Type B pancreatic cell (in vitro differentiated cells): ENCODE measurements around the gene AGFG1. TPM values are rescaled to one million over a fixed set of nuclear protein-coding genes. Genes with fewer than 3 reads are reported as not detected.

Experiments
- DNase-seq: peaks from one replicate; pipeline ENCODE4 v3.0.0; 2021; ENCODE audit warnings: mixed read lengths; ENCODE audit not compliant: unreplicated experiment; ENCODE audit errors: extremely low spot score
- H3K27ac Mint-ChIP-seq: 2 replicates; pipeline ENCODE4 v1.8.0; 2021; ENCODE audit warnings: mild to moderate bottlenecking, mixed read lengths
- H3K27me3 Mint-ChIP-seq: 2 replicates; pipeline ENCODE4 v1.8.0; 2021; ENCODE audit warnings: mixed read lengths
- H3K36me3 Mint-ChIP-seq: 2 replicates; pipeline ENCODE4 v1.8.0; 2021; ENCODE audit warnings: mixed read lengths
- H3K4me1 Mint-ChIP-seq: one replicate; pipeline ENCODE4 v1.8.0; 2021; ENCODE audit warnings: mixed read lengths; ENCODE audit not compliant: unreplicated experiment
- H3K4me3 Mint-ChIP-seq: 2 replicates; pipeline ENCODE4 v1.8.0; 2021; ENCODE audit warnings: mild to moderate bottlenecking, mixed read lengths
- H3K9me3 Mint-ChIP-seq: 2 replicates; pipeline ENCODE4 v1.8.0; 2021; ENCODE audit warnings: mixed read lengths
- microRNA-seq: library from miRNA; unstranded; fragments of <30 nt; microRNA quantifications from one replicate; pipeline ENCODE4, GENCODE V29; 2020
- total RNA-seq: library from RNA; stranded (reverse); gene quantifications from 2 replicates; pipeline ENCODE4 v1.2.1, GENCODE V29; 2021; ENCODE audit warnings: low replicate concordance
- TF ChIP-seq, protein P1 (sequence below): fragments of 200-600 bp; sonication (generic); conservative IDR thresholded peaks from 2 replicates; pipeline ENCODE4 v1.5.0; 2021; ENCODE audit warnings: antibody characterized with exemption, mild to moderate bottlenecking

The AGFG1 gene
- total RNA-seq, 1 donor from 2014 or later = 63.2 TPM

DNA sequence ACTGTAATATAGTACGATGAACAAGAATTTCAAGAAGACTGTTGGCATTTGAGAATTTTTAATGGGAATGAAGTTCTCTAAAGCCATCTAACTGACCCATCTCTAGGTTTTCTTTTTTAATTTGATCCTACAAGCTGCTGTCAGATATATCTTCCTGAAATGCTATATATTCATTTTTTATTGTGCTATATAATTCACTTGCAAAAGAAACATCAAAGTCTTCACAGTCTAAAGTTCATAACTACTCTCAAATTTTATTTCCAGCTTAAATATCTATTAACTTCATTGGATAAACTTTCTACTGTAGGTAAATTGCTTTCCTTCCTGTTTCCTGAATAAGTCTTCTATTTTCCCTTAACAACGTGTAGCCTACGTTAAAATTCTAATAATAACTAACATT, 130.4 kb downstream of the AGFG1 start:
- no peak for DNase-seq
- Mint-ChIP-seq H3K27ac (no peak overlapping the region), H3K27me3 (no peaks in the 10 kb centered on the region), H3K36me3 (no peaks in the 10 kb centered on the region), H3K4me1 (no peaks in the 10 kb centered on the region), H3K9me3 (no peaks in the 10 kb centered on the region), H3K4me3 (no peak overlapping the region)
- TF ChIP-seq, protein P1, sequence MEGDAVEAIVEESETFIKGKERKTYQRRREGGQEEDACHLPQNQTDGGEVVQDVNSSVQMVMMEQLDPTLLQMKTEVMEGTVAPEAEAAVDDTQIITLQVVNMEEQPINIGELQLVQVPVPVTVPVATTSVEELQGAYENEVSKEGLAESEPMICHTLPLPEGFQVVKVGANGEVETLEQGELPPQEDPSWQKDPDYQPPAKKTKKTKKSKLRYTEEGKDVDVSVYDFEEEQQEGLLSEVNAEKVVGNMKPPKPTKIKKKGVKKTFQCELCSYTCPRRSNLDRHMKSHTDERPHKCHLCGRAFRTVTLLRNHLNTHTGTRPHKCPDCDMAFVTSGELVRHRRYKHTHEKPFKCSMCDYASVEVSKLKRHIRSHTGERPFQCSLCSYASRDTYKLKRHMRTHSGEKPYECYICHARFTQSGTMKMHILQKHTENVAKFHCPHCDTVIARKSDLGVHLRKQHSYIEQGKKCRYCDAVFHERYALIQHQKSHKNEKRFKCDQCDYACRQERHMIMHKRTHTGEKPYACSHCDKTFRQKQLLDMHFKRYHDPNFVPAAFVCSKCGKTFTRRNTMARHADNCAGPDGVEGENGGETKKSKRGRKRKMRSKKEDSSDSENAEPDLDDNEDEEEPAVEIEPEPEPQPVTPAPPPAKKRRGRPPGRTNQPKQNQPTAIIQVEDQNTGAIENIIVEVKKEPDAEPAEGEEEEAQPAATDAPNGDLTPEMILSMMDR = no peak

DNA sequence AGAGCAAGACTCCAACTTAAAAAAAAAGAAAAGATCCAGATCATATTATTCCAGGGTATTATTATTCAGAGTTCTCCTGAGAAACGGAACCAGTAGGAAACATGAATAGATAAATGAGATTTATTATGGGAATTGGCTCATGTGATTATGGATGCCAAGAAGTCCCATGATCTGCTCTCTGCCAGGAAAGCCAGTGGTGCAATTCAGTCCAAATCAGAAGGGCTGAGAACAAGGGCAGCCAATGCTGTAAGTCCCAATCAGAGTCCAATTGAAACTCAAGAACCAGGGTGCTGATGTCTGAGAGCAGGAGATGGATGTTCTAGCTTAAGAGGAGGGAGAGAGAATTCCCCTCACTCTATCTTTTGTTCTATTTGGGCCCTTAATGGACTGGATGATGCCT, 134.5 kb downstream of the AGFG1 start:
- no peaks in the 10 kb centered on the region for H3K27me3 Mint-ChIP-seq
- no peaks in the 10 kb centered on the region for H3K9me3 Mint-ChIP-seq
- TF ChIP-seq, protein P1 = no peak
- no peak overlapping the region for H3K4me3 Mint-ChIP-seq
- H3K36me3 Mint-ChIP-seq = no peaks in the 10 kb centered on the region
- DNase-seq = no peak
- H3K4me1 Mint-ChIP-seq = no peaks in the 10 kb centered on the region
- no peak overlapping the region for H3K27ac Mint-ChIP-seq

DNA sequence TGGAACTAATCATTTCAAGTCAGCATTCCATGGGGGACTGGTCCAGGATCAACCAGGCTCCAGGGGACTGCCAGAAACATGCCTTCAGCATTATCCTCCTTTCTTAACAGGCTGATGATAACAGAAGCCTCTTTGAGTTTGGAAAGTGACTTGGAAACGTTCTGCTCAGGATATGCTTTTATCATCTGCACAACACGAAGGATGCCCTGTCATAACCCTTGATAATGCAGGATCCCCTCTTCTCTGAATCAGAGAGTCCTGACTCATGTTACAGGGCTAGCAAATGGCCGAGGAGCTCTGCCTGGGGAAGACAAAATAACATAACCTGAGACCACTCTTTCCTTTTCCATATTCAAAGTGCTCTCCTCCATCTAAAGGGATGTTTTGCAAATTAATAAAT, 136.0 kb downstream of the AGFG1 start:
- TF ChIP-seq, protein P1 = no peak

DNA sequence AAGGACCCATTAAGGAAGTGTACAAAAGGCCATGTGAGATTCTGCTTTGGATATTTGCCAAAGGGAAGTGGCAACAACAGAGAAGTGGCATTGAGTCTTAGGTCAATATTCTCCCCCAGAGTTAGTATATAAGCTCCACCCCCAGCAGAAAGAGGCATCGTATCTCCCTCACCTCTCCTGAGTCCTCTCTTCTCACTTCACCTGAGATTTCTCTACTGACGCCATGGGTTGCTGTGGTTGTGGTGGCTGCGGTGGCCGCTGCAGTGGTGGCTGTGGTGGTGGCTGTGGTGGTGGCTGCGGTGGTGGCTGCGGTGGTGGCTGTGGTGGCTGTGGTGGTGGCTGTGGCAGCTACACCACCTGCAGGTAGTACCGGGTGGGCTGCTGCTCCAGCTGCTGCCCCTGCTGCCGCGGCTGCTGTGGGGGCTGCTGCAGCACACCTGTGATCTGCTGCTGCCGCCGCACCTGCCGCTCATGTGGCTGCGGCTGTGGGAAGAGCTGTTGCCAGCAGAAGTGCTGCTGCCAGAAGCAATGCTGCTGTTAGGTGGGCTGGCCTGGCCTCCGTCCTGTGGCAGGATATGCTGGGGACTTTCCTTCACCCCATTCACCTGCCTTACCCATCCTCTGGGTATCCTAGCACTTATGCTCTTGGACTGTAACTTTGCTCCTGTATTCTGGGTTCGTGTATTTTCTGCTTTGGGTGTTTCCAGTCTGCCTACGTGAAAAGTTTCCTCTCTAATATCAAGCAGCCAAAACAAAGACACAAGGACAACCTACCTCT, 136.8 kb downstream of the AGFG1 start:
- Mint-ChIP-seq H3K4me3 (no peak overlapping the region), H3K27ac (no peak overlapping the region), H3K4me1 (no peaks in the 10 kb centered on the region), H3K27me3 (no peaks in the 10 kb centered on the region), H3K36me3 (no peaks in the 10 kb centered on the region), H3K9me3 (no peaks in the 10 kb centered on the region)
- no peak for DNase-seq
- TF ChIP-seq, protein P1 = no peak

More for the DNA sequence above, 136.0 kb downstream of the AGFG1 start:
- Mint-ChIP-seq H3K27ac (no peak overlapping the region), H3K27me3 (no peaks in the 10 kb centered on the region), H3K9me3 (no peaks in the 10 kb centered on the region), H3K4me3 (no peak overlapping the region), H3K4me1 (no peaks in the 10 kb centered on the region), H3K36me3 (no peaks in the 10 kb centered on the region)
- DNase-seq = no peak

DNA sequence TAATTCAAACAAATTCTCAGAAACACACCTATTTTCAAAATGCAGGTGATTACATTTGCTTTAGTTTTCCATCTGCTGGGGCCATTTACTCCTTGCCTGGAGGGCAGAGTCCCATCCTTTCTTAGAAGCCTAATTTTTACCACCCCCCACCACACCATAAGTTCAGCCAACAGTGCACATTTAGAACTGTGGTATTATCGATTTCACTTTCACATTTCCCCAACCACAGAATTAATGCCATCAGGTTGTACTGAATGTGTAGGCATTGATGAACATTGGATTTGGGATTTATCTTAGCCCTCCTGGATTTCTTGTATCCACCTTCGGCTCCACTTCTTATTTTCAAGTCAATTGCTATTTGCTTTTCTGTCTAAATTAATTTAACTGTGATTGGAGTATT, 138.2 kb downstream of the AGFG1 start:
- no peaks in the 10 kb centered on the region for H3K36me3 Mint-ChIP-seq
- H3K27me3 Mint-ChIP-seq = no peaks in the 10 kb centered on the region
- H3K9me3 Mint-ChIP-seq = no peaks in the 10 kb centered on the region
- H3K4me3 Mint-ChIP-seq = no peak overlapping the region
- no peak overlapping the region for H3K27ac Mint-ChIP-seq
- TF ChIP-seq, protein P1 = no peak
- DNase-seq = no peak
- no peaks in the 10 kb centered on the region for H3K4me1 Mint-ChIP-seq

Small RNA genes within 50 kb of the gene (microRNA-seq; reads per million reads assigned to microRNA genes)
- not detected for gene MIR5703

Other genes starting within 250 kb of the AGFG1 start
- 71.3 and 84.3 TPM in 2 replicates for gene MFF, start 146.9 kb upstream of the AGFG1 start, total RNA-seq
- gene TM4SF20, start 92.8 kb upstream of the AGFG1 start, total RNA-seq = 3.7 and 6.9 TPM in 2 replicates
- not detected in 2 replicates for gene SCYGR1, start 84.2 kb upstream of the AGFG1 start, total RNA-seq
- not detected in 2 replicates for gene SCYGR2, start 126.7 kb downstream of the AGFG1 start, total RNA-seq
- not detected in 2 replicates for gene SCYGR3, start 142.7 kb downstream of the AGFG1 start, total RNA-seq
- not detected in 2 replicates for gene SCYGR4, start 145.3 kb downstream of the AGFG1 start, total RNA-seq
- not detected in 2 replicates for gene SCYGR5, start 194.6 kb downstream of the AGFG1 start, total RNA-seq
- gene SLC19A3, start 245.9 kb downstream of the AGFG1 start, total RNA-seq = 6.4 and 20.5 TPM in 2 replicates